DLD1 (cell line): ENCODE measurements around the gene ARL5C.

Source experiments
- in situ Hi-C: cut with HindIII; loops from 2 replicates; pipeline ENCODE4 v1.10.0; 2017; ENCODE audit warnings: low sequenced_read_pairs

Gene ARL5C

GRCh38 chr17:39114723-39115122 lies 51.2 kb downstream of the ARL5C start:
- in situ Hi-C loops = no loop called here

GRCh38 chr17:39113871-39114270 lies 52.1 kb downstream of the ARL5C start:
- in situ Hi-C loops = no loop called here

DNA sequence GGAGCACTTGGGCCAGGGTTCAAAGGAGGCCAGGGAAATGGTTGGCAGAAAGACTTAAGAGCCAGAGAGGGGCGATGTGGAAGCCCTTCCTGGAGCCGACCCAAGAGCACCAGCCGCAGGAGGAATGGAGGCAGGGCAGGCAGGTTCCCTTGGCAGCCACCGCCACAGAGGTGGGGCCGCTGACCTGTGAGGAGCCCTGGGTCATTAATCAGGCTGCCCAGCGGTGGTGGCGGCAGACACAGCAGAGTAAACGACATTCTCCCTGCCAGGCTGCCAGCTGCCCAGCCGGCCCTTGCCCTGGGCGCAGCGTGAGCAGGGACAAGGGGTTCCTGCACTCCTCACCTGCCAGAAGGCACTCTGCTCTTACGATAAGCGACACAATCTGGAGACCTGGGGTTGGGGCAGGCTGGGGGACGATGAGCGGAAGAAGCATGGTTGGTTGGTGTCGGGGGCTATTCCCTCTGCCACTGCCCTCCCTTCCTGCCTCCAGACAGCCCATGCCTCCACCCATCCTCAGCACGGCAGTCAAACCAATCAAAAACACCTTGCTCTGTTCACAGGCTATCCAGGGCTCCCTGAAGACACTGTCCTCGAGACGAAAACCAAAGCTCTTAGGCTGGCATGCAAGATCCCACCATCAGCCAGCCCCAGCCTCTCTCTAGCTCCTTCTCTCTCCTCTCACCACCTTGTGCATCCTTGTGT lies 55.4 kb downstream of the ARL5C start:
- in situ Hi-C loops = no loop called here

DNA sequence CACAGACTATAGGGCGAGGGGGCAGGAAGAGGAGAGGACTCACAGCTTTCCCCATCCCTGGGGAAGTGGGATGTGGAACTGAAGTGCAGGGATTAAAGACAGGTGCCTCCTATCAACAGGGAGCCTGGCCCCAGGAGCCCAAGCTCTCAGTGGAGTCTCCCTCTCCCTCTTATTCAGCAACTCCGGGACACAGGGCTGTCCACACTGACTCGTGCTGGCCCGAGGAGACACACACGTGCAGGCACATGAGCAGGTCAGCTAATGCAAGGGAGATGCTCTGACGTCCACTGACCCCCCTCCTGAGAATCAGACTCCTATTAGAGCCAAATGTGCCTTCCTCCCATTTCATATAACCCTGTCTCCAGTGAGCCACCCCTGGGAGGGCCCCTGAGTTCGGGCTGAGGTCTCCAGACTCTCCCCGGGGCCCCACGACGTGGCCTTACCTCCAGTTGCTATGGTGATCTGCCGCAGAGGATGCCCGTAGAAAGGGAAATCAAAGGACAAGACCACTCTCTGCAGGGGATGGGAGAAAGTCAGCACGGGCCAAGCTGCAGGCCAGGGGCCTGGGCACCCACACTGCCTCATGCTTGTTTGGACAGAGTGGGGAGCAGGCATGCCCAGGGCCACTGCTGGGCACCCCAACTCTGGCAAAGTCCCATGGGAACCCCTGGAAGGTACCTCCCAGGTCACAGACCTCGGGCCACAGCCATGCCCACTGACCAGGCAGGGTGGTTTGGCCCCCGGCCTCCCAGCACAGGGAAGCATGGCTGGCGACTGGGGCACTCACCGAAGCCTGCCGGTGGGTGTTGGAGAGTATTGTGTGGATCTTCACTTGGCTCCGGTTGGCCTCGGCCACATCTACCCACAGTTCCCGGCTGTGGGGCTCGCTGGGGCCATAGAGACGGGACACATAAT lies 57.2 kb downstream of the ARL5C start:
- in situ Hi-C loops = no loop called here

DNA sequence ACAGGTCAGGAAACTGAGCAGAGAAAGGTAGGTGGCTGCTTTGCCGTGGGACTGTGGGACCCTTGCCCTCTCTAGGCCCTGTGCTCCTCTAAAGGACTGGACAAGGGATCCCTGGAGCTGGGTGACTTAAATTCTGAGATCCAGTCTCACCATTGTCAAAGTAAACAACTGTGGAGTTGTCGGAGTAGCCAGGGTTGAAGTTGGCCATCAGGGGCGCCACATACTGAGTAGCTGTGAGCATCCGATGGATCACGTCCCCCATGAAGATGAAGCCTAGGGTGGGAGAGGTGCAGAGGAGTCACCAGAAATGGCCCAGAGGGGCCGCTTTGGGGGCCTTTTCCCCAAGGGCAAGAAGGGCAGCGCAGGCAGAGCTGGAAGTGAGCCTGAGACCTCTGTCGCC lies 58.0 kb downstream of the ARL5C start:
- in situ Hi-C loops = no loop called here

DNA sequence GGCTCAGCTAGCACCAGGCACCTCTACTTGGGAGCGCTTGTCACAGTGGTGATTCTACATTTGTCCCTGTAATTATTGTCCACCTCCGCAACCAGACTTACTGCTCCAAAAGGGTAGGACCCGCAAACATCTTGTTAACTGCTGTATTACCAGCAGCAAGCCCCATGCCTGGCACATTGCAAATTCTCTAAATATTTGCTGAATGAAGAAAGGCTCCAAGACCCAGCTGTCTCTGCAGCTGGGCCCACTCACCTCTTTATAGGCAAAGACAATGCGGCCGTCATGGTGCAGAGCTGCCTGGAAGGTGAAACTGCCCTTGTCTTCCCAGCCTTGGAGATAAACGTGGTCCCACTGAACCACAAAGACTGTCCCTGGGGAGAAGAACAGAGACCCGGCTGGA lies 58.8 kb downstream of the ARL5C start:
- in situ Hi-C loops = no loop called here
